ENCODE measurements around the gene PPHLN1.

PPHLN1 gene

DNA sequence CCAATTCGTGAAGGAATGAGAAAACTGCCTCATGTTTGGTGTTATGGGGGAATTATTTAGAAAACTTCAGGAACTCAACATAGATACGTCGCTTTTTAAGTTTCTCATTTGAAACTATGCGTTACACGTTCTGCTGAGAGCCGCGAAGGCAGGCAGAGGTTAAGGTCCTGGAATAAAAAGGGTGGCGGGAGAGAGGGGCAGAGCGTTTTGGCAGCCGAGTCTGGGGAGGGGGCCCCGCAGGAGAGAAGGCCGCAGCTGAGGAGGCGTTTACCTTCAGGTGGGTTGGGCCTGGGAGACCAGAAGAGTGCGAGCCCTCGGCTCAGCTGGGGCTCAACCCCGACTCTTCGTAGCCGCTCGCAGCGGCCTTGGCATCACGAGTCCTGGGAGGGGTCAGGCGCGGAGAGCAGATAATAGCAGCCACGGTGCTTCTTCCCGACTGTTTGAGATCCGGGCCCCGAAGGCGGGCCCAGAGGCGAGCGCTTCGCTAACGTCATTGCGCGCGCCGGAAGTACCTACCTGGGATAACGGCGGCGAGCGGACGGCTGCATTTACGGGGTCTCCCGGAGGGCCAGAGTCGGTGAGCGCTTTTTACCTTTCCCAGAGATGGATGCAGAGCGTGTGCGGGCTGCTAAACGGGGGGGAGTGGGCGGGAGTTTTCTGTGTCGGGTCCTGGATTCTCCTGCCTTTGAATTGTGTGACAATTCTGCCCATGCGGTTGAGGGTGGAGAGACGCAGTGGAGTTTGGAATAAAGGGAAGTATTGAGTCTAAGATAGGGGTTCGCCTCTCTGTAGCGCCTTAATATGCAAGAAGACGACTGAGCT lies at the start of gene PPHLN1, which contains the start of gene ZCRB1:
PPHLN1 (plus strand) TSS at position 515 of the 822 bp plus-strand sequence. CDS start 9,736 bp downstream, outside the sequence.
ZCRB1 (minus strand) TSS at position 442 of the 822 bp plus-strand sequence. CDS start 1,992 bp downstream, outside the sequence.
- DNase-seq, result peak; percentile 94

- DNase-seq, result peak; percentile 15
These were observed 48.4 kb upstream of the PPHLN1 start for GRCh38 chr12:42277396-42278127.

GRCh38 chr12:42278128-42278510 lies 47.8 kb upstream of the PPHLN1 start:
- DNase-seq, result no peak

DNA sequence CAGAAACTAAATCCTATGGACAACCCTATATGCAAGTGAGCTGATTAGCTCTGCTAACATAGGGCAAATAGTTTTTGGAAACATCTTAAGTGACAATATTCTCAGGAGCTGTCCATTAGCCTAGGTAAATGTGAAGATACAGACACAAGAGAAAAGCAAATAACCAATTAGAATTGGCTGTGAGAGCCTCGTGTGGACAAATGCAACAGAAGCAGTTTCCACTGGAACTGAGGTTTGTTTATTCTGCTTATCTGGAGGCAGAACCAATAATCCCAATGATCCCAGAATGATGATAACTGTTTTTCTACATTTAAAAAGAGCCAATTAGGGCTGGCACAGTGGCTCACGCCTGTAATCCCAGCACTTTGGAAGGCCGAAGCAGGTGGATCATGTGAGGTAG lies 44.7 kb upstream of the PPHLN1 start:
- DNase-seq, result no peak

DNA sequence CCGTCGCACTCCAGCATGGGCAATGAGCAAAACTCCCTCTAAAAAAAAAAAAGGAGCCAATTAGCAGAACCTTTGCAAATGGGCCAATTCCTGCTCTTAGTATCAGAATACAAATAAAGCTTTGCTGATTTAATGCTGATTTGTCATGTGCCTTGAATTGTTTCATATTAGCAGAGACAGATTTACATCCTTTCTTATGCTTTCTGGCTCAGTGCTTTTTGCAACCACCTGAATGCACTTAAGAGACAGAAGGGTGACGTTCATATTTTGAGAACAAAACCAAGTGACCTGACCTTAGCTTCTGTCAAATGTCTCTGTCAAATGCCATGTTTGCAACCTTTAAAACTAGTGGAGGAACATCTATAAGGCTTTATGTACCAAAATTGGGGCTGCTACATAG lies 44.1 kb upstream of the PPHLN1 start:
- DNase-seq, result no peak

GRCh38 chr12:42282294-42282693 lies 43.7 kb upstream of the PPHLN1 start:
- no peak for DNase-seq

DNA sequence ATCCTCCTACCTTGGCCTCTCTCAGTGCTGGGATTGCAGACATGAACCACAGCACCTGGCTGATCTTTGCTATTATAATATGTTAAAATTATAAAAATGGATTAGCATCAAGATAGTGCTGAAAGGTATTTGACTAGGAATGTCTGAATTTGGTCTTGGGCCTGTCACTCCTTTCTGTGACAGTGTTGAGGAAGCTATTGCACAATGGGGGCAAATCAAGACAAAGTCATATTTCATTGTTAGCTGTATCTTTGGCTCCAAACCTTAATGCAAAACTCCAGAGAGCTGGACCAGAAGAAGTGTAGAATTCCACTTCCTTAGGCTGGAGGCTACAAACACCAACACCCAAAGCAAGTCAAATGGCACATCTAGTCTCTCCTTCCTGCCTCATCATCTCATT lies 42.2 kb upstream of the PPHLN1 start:
- DNase-seq, result no peak

GRCh38 chr12:42284157-42284556 lies 41.8 kb upstream of the PPHLN1 start:
- no peak for DNase-seq

GRCh38 chr12:42284876-42285275 lies 41.1 kb upstream of the PPHLN1 start:
- DNase-seq, result no peak

DNA sequence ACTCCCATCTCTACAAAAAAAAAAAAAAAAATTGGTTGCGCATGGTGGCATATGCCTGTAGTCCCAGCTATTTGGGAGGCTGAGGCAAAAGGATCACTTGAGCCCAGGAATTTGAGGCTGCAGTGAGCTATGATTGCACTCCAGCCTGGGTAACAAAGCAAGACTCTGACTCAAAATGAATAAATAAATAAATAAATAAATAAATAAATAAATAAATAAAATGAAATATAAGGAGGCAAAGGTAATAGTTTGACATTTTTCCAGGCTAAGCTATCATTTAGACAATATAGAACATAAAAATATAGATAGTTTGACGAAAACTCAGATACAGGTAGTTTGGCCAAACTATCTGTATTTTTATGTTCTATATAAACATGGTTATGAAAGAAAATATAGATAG lies 40.5 kb upstream of the PPHLN1 start:
- DNase-seq, result no peak

DNA sequence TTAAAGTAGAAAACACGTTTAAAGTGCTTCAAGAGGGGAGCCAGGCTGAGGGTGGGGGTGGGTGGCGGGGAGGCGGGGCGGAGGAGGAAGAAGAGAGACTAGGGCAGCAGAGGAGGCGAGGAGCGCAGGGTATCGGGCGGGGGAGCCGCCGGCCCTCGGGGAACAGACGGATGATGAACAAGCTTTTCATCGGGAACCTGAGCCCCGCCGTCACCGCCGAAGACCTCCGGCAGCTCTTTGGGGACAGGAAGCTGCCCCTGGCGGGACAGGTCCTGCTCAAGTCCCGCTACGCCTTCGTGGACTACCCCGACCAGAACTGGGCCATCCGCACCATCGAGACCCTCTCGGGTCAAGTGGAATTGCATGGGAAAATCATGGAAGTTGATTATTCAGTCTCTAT lies 39.2 kb upstream of the PPHLN1 start:
- no peak for DNase-seq

- no peak for DNase-seq
These were observed 37.4 kb upstream of the PPHLN1 start for GRCh38 chr12:42288544-42288943.

DNA sequence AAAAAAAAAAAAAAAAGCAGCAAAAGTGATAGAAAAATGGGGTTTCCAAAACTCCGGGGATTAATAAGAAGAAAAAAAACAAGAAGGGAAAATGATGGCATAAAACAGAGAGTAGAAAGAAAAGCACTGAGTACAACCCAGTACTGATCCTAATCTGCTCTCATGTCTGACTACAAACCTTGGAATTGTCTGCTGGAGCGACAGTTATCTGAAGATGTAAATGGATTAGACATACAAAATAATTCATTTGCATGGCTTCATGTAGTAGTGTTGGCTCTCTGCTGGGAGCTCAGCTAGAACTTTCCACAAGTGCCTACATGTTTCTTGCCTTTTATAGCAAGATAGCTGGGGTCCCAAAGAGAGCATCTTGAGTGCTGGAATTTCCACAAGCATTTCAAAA lies 34.3 kb upstream of the PPHLN1 start:
- DNase-seq, result no peak

GRCh38 chr12:42296503-42297109 lies 29.4 kb upstream of the PPHLN1 start:
- DNase-seq, result peak; percentile 8

DNA sequence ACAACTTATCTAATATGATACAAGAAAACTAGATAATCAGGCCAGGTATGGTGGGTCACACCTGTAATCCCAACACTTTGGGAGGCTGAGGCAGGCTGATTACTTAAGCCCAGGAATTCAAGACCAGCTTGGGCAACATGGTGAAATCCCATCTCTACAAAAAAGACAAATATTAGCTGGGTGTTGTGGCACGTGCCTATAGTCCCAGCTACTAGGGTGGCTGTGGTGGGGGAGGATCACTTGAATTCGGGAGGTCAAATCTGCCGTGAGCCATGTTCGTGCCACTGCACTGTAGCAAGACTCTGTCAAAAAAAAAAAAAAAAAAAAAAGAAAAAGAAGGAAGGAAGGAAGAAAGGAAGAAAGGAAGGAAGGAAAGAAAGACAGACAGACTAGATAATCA lies 27.1 kb upstream of the PPHLN1 start:
- no peak for DNase-seq

DNA sequence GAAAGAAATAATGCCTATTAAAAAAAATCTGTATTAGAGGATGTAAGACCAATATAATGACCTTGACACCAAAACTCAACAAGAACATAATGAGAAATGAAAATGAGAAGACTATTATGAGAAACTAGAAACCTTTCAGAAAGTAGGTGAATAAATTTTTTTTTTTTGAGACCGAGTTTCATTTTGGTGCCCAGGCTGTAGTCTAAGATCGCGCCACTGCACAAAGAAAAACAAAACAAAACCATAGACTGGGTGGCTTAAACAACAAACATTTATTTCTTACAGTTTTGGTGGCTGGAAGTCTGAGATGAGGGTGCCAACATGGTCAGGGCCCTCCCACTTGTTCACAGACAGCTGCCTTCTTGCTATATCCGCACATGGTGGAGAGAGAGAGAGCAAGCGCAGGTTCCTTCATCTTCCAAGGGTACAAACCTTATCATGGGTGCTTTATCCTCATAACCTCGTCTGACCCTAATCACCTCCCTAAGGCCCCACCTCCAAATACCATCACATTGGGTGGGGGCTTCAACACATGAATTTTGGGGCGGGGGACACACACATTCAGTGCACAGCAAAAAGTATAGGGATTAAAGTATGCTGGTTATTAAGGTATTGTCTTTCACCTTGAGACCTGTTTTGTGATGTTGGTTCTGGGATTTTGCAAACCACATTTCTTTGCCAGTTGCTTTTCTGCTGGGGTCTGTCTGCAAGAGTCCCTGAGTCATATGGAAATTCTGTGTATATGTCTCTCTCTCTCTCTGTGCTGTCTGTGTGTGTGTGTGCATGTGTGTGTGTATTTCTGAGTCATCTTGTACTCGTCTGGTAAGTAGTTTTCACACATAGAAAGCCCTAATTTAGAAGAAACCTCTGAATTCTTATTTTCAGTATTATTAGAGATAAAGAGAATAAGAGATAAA lies 26.3 kb upstream of the PPHLN1 start:
- DNase-seq, result no peak

- no peak for DNase-seq
These were observed 19.7 kb upstream of the PPHLN1 start for GRCh38 chr12:42306297-42306696.

GRCh38 chr12:42308390-42308789 lies 17.6 kb upstream of the PPHLN1 start:
- DNase-seq, result no peak

- DNase-seq, result no peak
These were observed 16.0 kb upstream of the PPHLN1 start for GRCh38 chr12:42309996-42310395.

DNA sequence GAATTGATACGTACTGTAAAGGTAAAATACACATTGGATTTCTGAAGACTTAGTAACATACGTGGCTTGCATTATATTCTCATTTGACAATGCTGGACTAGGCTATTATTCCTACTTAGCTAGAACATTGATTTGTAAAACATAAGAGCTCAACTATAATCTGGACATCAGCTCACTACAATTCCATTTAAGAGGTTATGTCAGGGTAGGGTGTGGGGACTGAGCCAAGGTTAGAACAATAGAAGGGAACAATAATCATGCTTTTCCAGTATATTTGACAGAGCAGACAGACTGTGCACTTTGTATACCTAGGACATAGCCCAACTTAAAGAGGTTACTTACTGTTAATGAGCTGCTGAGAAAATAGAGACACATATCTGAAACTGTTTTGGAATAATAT lies 10.9 kb upstream of the PPHLN1 start:
- DNase-seq, result no peak

DNA sequence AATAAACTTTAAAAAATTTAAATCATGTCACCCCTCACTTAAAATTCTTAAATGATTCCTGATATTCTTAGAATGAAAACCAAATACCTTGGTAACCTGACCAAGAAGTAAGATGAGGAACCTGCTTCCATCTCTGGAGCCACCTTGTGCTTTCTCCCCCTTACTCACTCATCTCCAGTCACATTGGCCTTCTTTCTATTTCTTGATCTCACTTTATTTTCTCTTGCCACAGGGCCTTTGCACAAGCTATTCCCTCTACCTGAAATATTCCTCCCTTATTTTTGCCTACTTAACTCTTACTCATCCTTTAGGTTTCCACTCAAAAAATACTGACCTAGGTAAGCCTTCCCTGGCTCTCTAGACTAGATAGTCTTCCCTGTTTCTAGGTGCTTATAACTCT lies 5.2 kb upstream of the PPHLN1 start:
- no peak for DNase-seq

- DNase-seq, result no peak
These were observed 3.4 kb upstream of the PPHLN1 start for GRCh38 chr12:42322567-42322966.

- no peak for DNase-seq
These were observed 2.1 kb upstream of the PPHLN1 start for GRCh38 chr12:42323856-42324255.

Measured in eye (tissue), 1 donor.